Keratinocyte (primary cell): ENCODE measurements around the gene SUN5.

Source experiments
- EZH2 ChIP-seq: IDR thresholded peaks from one replicate; pipeline ENCODE4 v1.6.1; 2012; ENCODE audit warnings: inconsistent platforms, mild to moderate bottlenecking, low read length, moderate library complexity
- TF ChIP-seq, protein P1 (sequence below), 3 experiments: IDR thresholded peaks in 1 of 3; conservative IDR thresholded peaks in 1 of 3; optimal IDR thresholded peaks in 1 of 3; 2 replicates in 2 of 3; 3 replicates in 1 of 3; pipeline versions ENCODE3 to v1.5.1; 2011; ENCODE audit warnings: low read length in 3 of 3, mild to moderate bottlenecking in 3 of 3, moderate library complexity in 2 of 3, control low read depth in 1 of 3, inconsistent platforms in 1 of 3; ENCODE audit not compliant: insufficient read depth in 2 of 3; ENCODE audit errors: extremely low read depth in 1 of 3

DNA sequence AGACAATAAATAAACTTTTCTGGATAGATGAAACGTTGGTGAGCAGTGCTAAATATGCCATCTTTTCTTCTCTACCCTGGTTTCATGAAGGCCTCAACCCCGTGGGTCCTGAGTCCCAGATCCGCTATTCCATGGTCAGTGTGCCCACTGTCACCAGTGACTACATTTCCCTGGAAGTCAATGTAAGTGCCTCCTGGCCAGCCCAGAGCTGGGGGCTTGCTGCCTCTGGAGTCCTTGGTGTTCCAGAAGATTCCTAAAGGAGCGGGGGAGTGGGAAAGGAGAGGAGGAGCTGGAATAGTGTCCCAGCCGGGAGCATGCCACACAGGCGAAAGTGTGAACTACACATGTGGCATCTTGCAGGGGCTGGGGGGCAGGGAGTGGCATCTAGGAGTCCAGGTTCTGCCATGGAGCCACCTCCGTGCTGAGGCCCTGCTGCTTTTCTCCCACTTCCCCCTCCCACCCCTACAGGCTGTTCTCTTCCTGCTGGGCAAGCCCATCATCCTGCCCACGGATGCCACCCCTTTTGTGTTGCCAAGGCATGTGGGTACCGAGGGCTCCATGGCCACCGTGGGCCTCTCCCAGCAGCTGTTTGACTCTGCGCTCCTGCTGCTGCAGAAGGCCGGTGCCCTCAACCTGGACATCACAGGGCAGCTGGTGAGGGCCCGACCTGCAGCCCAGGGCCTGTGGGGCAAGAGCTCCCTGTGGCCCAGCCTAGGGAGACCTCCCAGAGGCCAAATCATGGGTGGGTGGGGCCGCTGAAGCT, 14.1 kb upstream of the SUN5 start:
- TF ChIP-seq, protein P1, sequence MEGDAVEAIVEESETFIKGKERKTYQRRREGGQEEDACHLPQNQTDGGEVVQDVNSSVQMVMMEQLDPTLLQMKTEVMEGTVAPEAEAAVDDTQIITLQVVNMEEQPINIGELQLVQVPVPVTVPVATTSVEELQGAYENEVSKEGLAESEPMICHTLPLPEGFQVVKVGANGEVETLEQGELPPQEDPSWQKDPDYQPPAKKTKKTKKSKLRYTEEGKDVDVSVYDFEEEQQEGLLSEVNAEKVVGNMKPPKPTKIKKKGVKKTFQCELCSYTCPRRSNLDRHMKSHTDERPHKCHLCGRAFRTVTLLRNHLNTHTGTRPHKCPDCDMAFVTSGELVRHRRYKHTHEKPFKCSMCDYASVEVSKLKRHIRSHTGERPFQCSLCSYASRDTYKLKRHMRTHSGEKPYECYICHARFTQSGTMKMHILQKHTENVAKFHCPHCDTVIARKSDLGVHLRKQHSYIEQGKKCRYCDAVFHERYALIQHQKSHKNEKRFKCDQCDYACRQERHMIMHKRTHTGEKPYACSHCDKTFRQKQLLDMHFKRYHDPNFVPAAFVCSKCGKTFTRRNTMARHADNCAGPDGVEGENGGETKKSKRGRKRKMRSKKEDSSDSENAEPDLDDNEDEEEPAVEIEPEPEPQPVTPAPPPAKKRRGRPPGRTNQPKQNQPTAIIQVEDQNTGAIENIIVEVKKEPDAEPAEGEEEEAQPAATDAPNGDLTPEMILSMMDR (optimal IDR thresholded peaks at IDR 0.05 in 1 of 3, IDR thresholded peaks at IDR 0.05 in 1 of 3, conservative IDR thresholded peaks at IDR 0.05 in 1 of 3; ENCODE audit: extremely low read depth in 1 of 3, insufficient read depth in 2 of 3, low read length in 3 of 3) = no peak
- no peak for TF ChIP-seq EZH2
